Fibroblast of lung (primary cell): Measurements from ENCODE around the gene MYOZ3.

Experiments
- EZH2 ChIP-seq: IDR thresholded peaks from 2 replicates; pipeline ENCODE4 v1.5.1; 2012; ENCODE audit warnings: low read length, control low read depth, mild to moderate bottlenecking; ENCODE audit errors: missing control alignments
- TF ChIP-seq, protein P1 (sequence below), 2 donors: IDR thresholded peaks in 1 of 2; conservative IDR thresholded peaks in 1 of 2; 1 replicate in 1 of 2; 2 replicates in 1 of 2; pipeline ENCODE4 v1.5.1; 2011 to 2012; ENCODE audit warnings: low read length in 2 of 2, control low read depth in 1 of 2, inconsistent platforms in 1 of 2, low read depth in 1 of 2, mild to moderate bottlenecking in 1 of 2

- TF ChIP-seq, protein P1, sequence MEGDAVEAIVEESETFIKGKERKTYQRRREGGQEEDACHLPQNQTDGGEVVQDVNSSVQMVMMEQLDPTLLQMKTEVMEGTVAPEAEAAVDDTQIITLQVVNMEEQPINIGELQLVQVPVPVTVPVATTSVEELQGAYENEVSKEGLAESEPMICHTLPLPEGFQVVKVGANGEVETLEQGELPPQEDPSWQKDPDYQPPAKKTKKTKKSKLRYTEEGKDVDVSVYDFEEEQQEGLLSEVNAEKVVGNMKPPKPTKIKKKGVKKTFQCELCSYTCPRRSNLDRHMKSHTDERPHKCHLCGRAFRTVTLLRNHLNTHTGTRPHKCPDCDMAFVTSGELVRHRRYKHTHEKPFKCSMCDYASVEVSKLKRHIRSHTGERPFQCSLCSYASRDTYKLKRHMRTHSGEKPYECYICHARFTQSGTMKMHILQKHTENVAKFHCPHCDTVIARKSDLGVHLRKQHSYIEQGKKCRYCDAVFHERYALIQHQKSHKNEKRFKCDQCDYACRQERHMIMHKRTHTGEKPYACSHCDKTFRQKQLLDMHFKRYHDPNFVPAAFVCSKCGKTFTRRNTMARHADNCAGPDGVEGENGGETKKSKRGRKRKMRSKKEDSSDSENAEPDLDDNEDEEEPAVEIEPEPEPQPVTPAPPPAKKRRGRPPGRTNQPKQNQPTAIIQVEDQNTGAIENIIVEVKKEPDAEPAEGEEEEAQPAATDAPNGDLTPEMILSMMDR (conservative IDR thresholded peaks at IDR 0.05 in 1 of 2, IDR thresholded peaks at IDR 0.05 in 1 of 2; ENCODE audit: low read depth in 1 of 2, low read length in 2 of 2), result no peak
- TF ChIP-seq EZH2, result no peak
These were observed 37.7 kb upstream of the MYOZ3 start for GRCh38 chr5:150623152-150623877.
